HG02610 (cell line): ENCODE results near the gene ST6GALNAC6.
"Not testable (repeated sequence)": the region's sequence is repeated elsewhere in the genome, so short reads cannot be mapped to it uniquely, and the experiment has no call there.

ENCODE experiments used
- ATAC-seq: cut with Tn5 transposase; IDR thresholded peaks from one replicate; pipeline ENCODE4 v1.9.1; 2021; ENCODE audit warnings: mild to moderate bottlenecking, moderate library complexity; ENCODE audit not compliant: unreplicated experiment

Gene ST6GALNAC6

GRCh38 chr9:127858041-127858512, 41.3 kb downstream of the ST6GALNAC6 start:
- no peak for ATAC-seq

GRCh38 chr9:127857278-127857677, 42.1 kb downstream of the ST6GALNAC6 start:
- no peak for ATAC-seq

- no peak for ATAC-seq
Observed at GRCh38 chr9:127856729-127857116, 42.7 kb downstream of the ST6GALNAC6 start.

GRCh38 chr9:127856094-127856728, 43.2 kb downstream of the ST6GALNAC6 start:
- ATAC-seq = no peak

GRCh38 chr9:127855522-127855921, 43.9 kb downstream of the ST6GALNAC6 start:
- no peak for ATAC-seq

GRCh38 chr9:127854960-127855359, 44.4 kb downstream of the ST6GALNAC6 start:
- no peak for ATAC-seq

- ATAC-seq = no peak
Observed at GRCh38 chr9:127854184-127854806, 45.1 kb downstream of the ST6GALNAC6 start, which contains the start of gene ENG. Gene ENG, minus strand, starts transcription at chr9:127854658. Its CDS starts 303 bp downstream, at chr9:127854355.

- no peak for ATAC-seq
Observed at GRCh38 chr9:127853312-127854183, 45.9 kb downstream of the ST6GALNAC6 start.

- no peak for ATAC-seq
Observed at GRCh38 chr9:127852829-127853228, 46.6 kb downstream of the ST6GALNAC6 start.

- ATAC-seq = no peak
Observed at GRCh38 chr9:127850286-127850830, 49.0 kb downstream of the ST6GALNAC6 start.

GRCh38 chr9:127848756-127849504, 50.5 kb downstream of the ST6GALNAC6 start:
- no peak for ATAC-seq

GRCh38 chr9:127847833-127848755, 51.3 kb downstream of the ST6GALNAC6 start:
- ATAC-seq = no peak

- no peak for ATAC-seq
Observed at GRCh38 chr9:127847178-127847510, 52.3 kb downstream of the ST6GALNAC6 start.

GRCh38 chr9:127846443-127847177, 52.8 kb downstream of the ST6GALNAC6 start:
- no peak for ATAC-seq

- not testable (repeated sequence) for ATAC-seq
Observed at GRCh38 chr9:127845619-127846018, 53.8 kb downstream of the ST6GALNAC6 start.

GRCh38 chr9:127844821-127845359, 54.5 kb downstream of the ST6GALNAC6 start:
- ATAC-seq = no peak

- ATAC-seq = no peak
Observed at GRCh38 chr9:127841087-127841835, 58.1 kb downstream of the ST6GALNAC6 start.
